GM18870 (cell line): ENCODE results near the gene SEC24D.
A peak's percentile ranks its signal among the peaks of the same experiment; 100 is the strongest.

Source experiments
- ATAC-seq: cut with Tn5 transposase; IDR thresholded peaks from one replicate; pipeline ENCODE4 v1.9.1; 2021; ENCODE audit warnings: moderate library complexity; ENCODE audit not compliant: unreplicated experiment

Gene SEC24D

GRCh38 chr4:118843237-118843636, 7.3 kb upstream of the SEC24D start:
- ATAC-seq, result no peak

DNA sequence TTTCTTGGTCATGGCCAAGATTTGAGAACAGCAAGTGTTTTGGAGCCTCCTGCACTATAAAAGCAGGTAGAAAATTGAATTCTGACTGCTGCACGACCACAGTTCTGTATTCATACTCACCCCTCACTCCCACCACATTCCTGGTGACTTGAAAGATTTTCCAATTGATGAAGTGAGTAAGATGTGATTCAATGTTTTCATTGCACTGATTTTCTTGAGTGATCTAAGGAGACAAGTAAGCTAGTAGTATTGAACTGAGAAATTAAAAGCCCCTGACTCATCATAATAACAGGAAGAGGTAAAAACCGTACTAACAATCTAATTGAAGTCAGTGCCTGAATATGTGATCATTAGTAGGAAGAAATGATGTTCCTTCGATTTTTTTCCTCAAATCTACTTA, 6.1 kb upstream of the SEC24D start:
- no peak for ATAC-seq

DNA sequence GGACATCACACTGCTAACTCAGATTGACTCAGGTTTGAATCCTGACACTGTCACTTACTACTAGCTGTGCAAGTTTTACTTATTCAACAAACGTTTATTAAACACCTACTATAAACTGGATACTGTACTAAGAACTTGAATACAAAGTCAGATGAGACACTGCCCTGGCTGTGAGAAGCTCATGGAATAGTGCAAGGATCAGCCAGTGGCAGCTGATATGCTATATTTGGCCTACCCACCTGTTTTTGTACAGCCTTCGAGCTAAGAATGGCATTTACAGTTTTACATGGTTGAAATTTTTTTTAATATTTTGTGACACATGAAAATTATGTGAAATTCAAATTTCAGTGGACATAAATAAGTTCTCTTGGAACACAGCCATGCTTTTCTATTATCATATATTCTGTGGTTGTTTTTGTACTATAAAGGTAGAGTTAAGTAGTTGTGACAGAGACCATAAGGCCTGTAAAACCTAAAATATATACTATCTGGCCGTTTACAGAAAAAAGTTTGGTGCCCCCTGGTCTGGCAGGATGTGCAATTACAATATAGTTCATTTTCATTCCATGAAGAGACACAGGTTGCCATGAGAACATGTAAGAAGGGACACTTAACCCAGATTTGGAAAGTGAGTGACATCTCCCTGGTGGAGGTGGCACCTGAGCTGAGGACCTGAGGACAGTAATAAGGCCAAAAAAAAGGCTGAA, 3.4 kb upstream of the SEC24D start:
- no peak for ATAC-seq

GRCh38 chr4:118837121-118837507, 1.2 kb upstream of the SEC24D start:
- ATAC-seq, result no peak

DNA sequence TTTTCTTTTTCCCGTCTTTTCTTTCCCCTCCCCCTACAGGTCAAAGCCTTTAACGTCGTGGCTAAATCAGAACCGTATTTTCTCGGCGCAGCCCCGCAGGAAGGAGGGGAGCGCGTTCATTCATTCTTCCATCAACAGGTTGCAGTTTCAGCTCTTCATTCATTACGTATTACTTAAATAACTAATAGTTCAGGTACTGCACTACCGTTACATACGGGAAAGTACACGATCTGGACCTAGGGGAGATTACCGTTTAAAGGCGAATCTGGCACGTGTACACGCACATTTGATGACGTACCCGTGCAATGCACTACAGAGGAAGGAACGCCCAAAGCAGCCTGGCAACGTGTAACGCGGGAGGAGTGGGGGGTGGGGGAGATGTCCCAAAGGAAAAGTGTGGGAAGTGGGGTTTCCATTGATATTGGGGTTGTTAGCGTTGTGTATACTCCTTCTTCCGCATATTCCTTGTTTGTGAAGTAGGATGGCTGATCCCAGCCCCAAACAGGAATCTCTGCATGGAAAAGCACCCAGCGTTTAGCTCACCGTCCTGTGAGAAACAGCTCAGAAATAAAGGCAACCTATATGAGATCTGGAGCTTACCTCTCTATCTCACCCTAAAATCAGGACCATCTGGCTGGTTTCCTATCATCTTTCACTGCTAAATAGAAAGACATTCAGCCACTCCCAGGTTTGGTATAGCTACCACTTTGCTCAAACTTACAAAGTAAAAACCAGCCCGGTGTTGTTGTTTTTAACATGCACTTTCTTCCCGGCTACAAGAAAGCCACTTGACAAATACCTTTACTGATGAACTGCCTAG, 585 bp upstream of the SEC24D start:
- ATAC-seq, result peak; percentile 35

GRCh38 chr4:118834960-118835569, 861 bp downstream of the SEC24D start:
- ATAC-seq, result peak; percentile 65

DNA sequence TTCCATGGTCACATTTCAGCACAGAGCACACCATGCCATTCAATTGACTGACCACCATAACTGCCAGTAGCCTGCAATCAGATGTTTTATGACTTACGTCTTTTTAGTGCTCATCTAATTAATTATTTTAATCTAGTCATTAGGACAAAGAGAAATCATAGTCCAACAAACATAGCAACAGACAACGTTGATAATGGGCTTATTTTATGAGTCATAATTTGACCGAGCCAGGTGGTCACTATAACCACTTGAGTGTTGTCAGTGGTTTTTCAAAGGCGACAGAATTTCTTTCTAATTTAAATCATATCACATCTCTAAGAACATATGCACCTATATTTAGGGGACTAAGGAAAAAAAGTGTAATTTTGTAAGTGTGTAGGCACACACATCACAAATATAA, 1.9 kb downstream of the SEC24D start:
- ATAC-seq, result peak; percentile 24

DNA sequence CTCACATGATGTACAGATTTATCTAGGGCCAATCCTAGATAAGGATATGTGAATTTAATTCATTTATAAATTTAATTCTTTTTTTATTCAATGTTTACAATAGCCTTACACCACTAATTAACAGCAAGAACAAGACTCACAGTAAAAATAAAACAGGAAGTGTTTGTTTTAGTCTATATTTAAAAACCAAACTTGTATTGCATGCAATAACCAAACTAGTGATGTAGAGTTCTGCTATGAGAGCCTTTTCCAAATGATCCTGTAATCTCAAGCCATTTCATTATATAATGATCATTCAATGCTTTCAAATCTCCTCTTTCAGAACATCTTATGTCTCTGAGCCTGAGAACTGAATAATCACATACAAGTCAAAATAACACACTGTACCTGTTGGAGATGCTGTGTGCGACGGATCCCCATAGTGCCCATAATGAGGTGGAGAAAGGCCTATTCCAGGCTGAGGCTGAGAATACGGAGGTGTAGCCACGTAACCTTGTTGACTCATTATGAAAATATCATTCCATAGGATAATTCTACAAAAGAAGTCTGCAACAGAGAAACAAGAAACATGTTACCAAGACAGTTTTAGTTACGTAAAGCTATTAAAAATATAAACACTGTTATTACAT, 2.6 kb downstream of the SEC24D start:
- no peak for ATAC-seq

- ATAC-seq, result no peak
These were observed 6.8 kb downstream of the SEC24D start for GRCh38 chr4:118829107-118829506.

- peak; percentile 54 for ATAC-seq
These were observed 9.0 kb downstream of the SEC24D start for GRCh38 chr4:118826723-118827444.

DNA sequence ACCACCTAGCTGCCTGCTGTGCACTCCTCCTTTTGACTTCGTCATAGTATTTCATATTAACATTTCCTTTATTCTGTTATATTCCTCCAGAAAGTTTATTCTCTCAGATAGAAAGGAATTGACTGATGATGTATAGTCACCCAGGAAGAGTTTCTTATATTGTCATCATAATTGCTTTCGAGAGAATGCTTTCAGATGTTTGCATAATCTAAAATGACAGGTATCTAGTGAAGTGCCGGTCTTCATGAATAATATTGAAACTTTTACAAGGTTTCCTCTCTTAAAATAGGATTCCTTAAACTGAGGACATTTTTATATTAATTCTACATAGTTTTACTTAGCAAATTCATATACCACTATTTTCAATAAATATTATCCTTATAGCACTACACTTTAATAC, 10.1 kb downstream of the SEC24D start:
- ATAC-seq, result peak; percentile 68

DNA sequence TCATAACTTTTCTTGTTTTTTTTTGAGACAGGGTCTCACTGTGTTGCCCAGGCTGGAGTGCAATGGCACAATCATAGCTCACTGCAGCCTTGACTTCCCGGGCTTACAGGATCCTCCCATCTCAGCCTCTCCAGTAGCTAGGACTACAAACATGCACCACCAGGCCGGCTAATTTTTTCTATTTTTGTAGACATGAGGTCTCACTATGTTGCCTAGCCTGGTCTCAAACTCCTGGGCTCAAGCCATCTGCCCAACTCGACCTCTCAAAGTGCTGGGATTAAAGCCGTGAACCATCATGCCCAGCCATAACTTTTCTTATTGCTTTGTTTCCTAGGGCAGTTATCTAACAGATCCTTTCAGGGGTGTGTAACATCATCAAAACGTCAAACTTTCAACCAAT, 11.8 kb downstream of the SEC24D start:
- no peak for ATAC-seq

DNA sequence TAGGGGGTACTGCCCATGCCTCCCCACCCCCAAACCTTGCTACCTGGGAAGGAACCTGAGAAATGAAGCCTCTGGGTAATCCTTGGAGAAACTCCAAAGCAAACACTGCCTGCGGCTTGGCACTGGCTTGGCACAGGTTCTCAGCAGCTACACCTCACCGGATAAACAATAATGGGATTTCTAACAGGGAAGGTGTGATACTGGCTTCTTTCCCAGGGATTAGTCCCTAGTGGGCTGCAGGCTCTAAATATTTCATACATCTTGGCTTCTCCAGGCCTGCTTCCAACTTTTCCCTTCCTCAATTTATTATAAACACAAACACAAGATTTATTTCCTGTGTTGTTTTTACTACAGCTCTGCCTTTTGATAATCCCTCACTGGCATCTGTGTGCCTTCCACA, 12.5 kb downstream of the SEC24D start:
- no peak for ATAC-seq

- ATAC-seq, result no peak
These were observed 14.2 kb downstream of the SEC24D start for GRCh38 chr4:118821590-118822293.

DNA sequence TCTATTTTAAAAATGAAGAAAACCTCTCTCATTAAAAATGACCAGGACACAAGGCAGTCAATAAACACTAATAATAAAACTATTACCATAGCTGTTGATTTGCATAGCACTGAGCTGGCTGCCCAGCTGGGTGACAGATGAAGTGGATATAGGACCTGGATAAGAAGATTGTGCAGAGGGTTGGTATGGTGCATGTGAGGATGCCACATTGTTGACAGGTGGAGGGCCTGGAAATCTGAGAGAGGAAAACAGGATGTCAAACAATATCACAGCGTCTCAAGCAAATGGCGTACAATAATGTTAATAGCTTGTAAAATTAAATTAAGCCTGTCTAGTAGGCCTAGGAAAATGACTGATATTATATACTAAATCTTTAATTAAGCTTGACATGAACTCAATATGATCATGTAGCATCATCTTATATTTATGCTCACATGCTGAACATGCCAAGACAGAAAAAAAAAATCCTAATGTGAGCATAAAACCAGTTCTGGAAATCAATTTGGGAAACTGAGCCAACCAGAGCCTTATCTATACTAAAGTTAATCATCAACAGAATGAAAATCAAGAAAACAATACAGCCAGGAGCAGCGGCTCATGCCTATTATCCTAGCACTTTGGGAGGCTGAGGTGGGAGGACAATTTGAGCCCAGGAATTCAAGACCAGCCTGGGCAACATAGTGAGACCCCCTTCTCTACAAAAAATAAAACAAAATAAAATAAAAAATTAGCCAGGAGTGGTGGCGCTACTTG, 18.6 kb downstream of the SEC24D start:
- ATAC-seq, result no peak

DNA sequence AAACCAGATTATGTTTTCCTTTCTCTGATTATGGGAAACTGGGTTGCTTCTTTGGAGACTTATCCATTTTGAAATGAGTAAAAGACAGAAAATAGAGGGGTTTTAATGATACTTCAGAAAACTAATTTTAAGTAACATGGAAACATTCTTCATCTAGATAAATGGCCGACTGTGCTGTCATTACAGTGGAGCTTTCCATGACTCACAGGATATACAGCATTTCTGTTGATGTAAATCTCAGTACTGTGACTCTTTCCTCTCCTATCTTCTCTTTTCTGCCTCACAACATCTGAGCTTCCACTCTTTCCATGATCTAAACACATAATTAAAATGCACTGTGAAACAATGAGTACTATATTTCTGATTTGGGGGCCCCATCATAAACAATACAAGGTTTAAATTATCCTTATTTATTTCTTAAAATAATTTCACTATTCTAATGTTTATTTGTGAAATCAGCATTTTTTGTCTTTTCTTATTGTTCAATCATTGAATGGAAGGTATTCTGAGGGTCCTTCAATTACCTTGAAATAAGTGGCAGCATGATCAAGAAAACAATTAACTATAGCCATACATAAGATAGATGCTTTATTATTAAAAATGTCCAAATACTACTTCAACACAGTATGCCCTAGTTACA, 19.3 kb downstream of the SEC24D start:
- ATAC-seq, result no peak

DNA sequence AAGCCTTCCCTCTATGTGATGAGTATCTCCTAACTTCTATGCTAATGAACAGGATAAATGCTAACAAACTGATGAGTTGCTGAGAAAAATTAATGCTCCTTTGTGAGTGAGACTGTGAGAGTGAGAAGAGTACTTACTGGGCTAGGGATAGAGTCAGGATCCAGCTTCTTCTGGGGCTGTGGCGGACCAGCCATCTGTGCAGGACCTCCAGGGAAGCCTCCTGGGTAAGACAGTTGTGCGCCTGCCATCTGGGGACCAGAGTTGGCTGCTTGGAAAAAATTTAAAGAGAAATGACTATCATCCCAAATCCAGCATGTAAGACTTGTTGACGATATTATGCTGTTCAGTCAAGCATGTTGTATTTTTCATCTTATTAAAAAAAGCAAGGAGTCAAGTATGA, 21.0 kb downstream of the SEC24D start:
- ATAC-seq, result no peak

- no peak for ATAC-seq
These were observed 21.9 kb downstream of the SEC24D start for GRCh38 chr4:118814058-118814457.

DNA sequence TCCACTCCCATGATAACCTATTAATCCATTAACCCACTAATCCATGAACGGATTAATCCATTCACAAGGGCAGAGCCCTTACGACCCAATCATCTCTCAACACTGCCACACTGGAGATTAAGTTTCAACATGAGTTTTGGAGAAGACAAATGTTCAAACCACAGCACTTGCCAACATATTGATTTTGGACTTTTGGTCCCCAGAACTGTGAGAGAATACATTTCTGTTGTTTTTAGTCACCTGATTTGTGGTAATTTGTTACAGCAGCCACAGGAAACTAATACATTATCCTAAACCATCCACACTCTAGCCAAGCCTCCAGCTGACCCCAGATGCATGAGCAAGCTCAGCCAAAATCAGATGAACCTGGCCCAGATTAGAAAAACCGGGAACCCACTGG, 22.4 kb downstream of the SEC24D start:
- ATAC-seq, result no peak
